Activated CD4-positive, alpha-beta memory T cell treated with anti-CD3 and anti-CD28 coated beads for 36 hours (primary cell): ENCODE measurements around the gene GPR161. TPM values are rescaled to one million over a fixed set of nuclear protein-coding genes. Genes with fewer than 3 reads are reported as not detected.
"Not testable (repeated sequence)": the region's sequence is repeated elsewhere in the genome, so short reads cannot be mapped to it uniquely, and the experiment has no call there.

Experiments
- CTCF ChIA-PET: fragments of 350-600 bp; sonication (Branson Sonifier 250); formaldehyde crosslinking; loops from one replicate; lab custom pipeline; 2021; ENCODE audit warnings: antibody characterized with exemption, inconsistent platforms; lab: Charles Lee
- POLR2A ChIA-PET: fragments of 350-600 bp; sonication (Branson Sonifier 250); formaldehyde crosslinking; loops from one replicate; lab custom pipeline; 2021; ENCODE audit warnings: antibody characterized with exemption; lab: Charles Lee
- DNase-seq: peaks from one replicate; pipeline ENCODE4 v3.0.0-alpha.2; 2020
- H3K27ac Mint-ChIP-seq: one replicate; pipeline ENCODE4 v1.8.0; 2021; ENCODE audit warnings: mixed read lengths
- H3K27me3 Mint-ChIP-seq: one replicate; pipeline ENCODE4 v1.8.0; 2021; ENCODE audit warnings: mixed read lengths
- H3K36me3 Mint-ChIP-seq: one replicate; pipeline ENCODE4 v1.8.0; 2021; ENCODE audit warnings: mixed read lengths
- H3K4me1 Mint-ChIP-seq: one replicate; pipeline ENCODE4 v1.8.0; 2021; ENCODE audit warnings: low read depth, mixed read lengths
- H3K4me3 Mint-ChIP-seq: one replicate; pipeline ENCODE4 v1.8.0; 2021; ENCODE audit warnings: mild to moderate bottlenecking, mixed read lengths
- H3K9me3 Mint-ChIP-seq: one replicate; pipeline ENCODE4 v1.8.0; 2021; ENCODE audit warnings: mixed read lengths
- intact Hi-C: fragments of 100-400 bp; cut with micrococcal nuclease; formaldehyde crosslinking; loops from one replicate; pipeline ENCODE4 v1.15.1; 2023
- total RNA-seq, 2 experiments: library from RNA; stranded (reverse); gene quantifications; one replicate each; pipeline ENCODE4 v1.2.3, GENCODE V29; 2021

Gene GPR161
- total RNA-seq, 2 experiments from 2014 or later: 0.88 to 0.97 TPM

GRCh38 chr1:168082008-168082876 is 54.5 kb downstream of the GPR161 start:
- no peaks in the 10 kb centered on the region for H3K27me3 Mint-ChIP-seq
- CTCF ChIA-PET: interaction anchor here (0.6 to 4.7 kb wide), 72 partner anchors 10 to 555 kb away, joined by 3 to 46 read pairs (median 4); partner anchors contain the start of genes DCAF6, MPC2 and SFT2D2
- intact Hi-C loops: loop anchor here (1.0 to 5.0 kb wide), 4 partner anchors 147 to 481 kb away; no protein-coding TSS in a partner anchor
- DNase-seq: peak; percentile 82
- no peaks in the 10 kb centered on the region for H3K4me1 Mint-ChIP-seq
- POLR2A ChIA-PET: no interaction called here
- H3K4me3 Mint-ChIP-seq: no peak overlapping the region
- H3K36me3 Mint-ChIP-seq: no peaks in the 10 kb centered on the region
- no peak overlapping the region for H3K27ac Mint-ChIP-seq
- no peaks in the 10 kb centered on the region for H3K9me3 Mint-ChIP-seq

- Mint-ChIP-seq H3K36me3 (peaks cover 3% of the 10 kb centered on the region), H3K27me3 (no peaks in the 10 kb centered on the region), H3K4me1 (no peaks in the 10 kb centered on the region), H3K9me3 (no peaks in the 10 kb centered on the region), H3K4me3 (no peak overlapping the region), H3K27ac (no peak overlapping the region)
- ChIA-PET POLR2A (no interaction called here), CTCF (interaction anchor here (0.6 to 4.7 kb wide), 52 partner anchors 9 to 481 kb away, joined by 3 to 46 read pairs (median 5); partner anchors contain the start of genes DCAF6, MPC2 and SFT2D2)
- intact Hi-C loops: loop anchor here (1.0 to 5.0 kb wide), 4 partner anchors 146 to 481 kb away; no protein-coding TSS in a partner anchor
- no peak for DNase-seq
These were observed 55.2 kb downstream of the GPR161 start for GRCh38 chr1:168081373-168082007.

- intact Hi-C loops: loop anchor here (5.0 kb wide), 2 partner anchors 277 to 362 kb away; no protein-coding TSS in a partner anchor
- H3K4me1 Mint-ChIP-seq: no peaks in the 10 kb centered on the region
- H3K4me3 Mint-ChIP-seq: no peak overlapping the region
- no peak for DNase-seq
- H3K36me3 Mint-ChIP-seq: peaks cover 4% of the 10 kb centered on the region
- H3K27ac Mint-ChIP-seq: no peak overlapping the region
- POLR2A ChIA-PET: no interaction called here
- no peaks in the 10 kb centered on the region for H3K27me3 Mint-ChIP-seq
- no peaks in the 10 kb centered on the region for H3K9me3 Mint-ChIP-seq
- CTCF ChIA-PET: interaction anchor here (1.0 kb wide), 1 partner anchor 15 kb away, joined by 3 read pairs; no protein-coding TSS in a partner anchor
These were observed 57.0 kb downstream of the GPR161 start for GRCh38 chr1:168079761-168080160.

- CTCF ChIA-PET: interaction anchor here (1.4 to 3.1 kb wide), 2 partner anchors 13 kb away, joined by 6 to 20 read pairs; no protein-coding TSS in a partner anchor
- intact Hi-C loops: no loop called here
- H3K4me3 Mint-ChIP-seq: no peak overlapping the region
These were observed 67.3 kb downstream of the GPR161 start for GRCh38 chr1:168069384-168069783.

GRCh38 chr1:168065506-168065905 is 71.2 kb downstream of the GPR161 start:
- Mint-ChIP-seq H3K27ac (no peak overlapping the region), H3K4me3 (no peak overlapping the region), H3K9me3 (no peaks in the 10 kb centered on the region), H3K27me3 (no peaks in the 10 kb centered on the region), H3K4me1 (no peaks in the 10 kb centered on the region), H3K36me3 (peaks cover 16% of the 10 kb centered on the region)
- ChIA-PET CTCF (interaction anchor here (2.5 kb wide), 1 partner anchor 17 kb away, joined by 7 read pairs; no protein-coding TSS in a partner anchor), POLR2A (no interaction called here)
- no peak for DNase-seq
- intact Hi-C loops: no loop called here

More at GRCh38 chr1:168069384-168069783, 67.3 kb downstream of the GPR161 start:
- Mint-ChIP-seq H3K4me1 (no peaks in the 10 kb centered on the region), H3K27me3 (no peaks in the 10 kb centered on the region), H3K27ac (no peak overlapping the region), H3K36me3 (peaks cover 22% of the 10 kb centered on the region), H3K9me3 (no peaks in the 10 kb centered on the region)
- DNase-seq: no peak
- POLR2A ChIA-PET: no interaction called here

- no peak overlapping the region for H3K27ac Mint-ChIP-seq
- no peak overlapping the region for H3K4me3 Mint-ChIP-seq
- no peaks in the 10 kb centered on the region for H3K27me3 Mint-ChIP-seq
- ChIA-PET POLR2A (no interaction called here), CTCF (interaction anchor here (2.5 kb wide), 1 partner anchor 18 kb away, joined by 7 read pairs; no protein-coding TSS in a partner anchor)
- no peak for DNase-seq
- H3K36me3 Mint-ChIP-seq: peaks cover 11% of the 10 kb centered on the region
- H3K9me3 Mint-ChIP-seq: no peaks in the 10 kb centered on the region
- intact Hi-C loops: no loop called here
- no peaks in the 10 kb centered on the region for H3K4me1 Mint-ChIP-seq
These were observed 72.5 kb downstream of the GPR161 start for GRCh38 chr1:168064216-168064615.

GRCh38 chr1:168057921-168058320 is 78.8 kb downstream of the GPR161 start:
- no peak for DNase-seq
- H3K27me3 Mint-ChIP-seq: no peaks in the 10 kb centered on the region
- CTCF ChIA-PET: interaction anchor here (2.4 kb wide), 1 partner anchor 24 kb away, joined by 5 read pairs; no protein-coding TSS in a partner anchor
- H3K27ac Mint-ChIP-seq: no peak overlapping the region
- H3K36me3 Mint-ChIP-seq: peaks cover 1% of the 10 kb centered on the region
- no peak overlapping the region for H3K4me3 Mint-ChIP-seq
- intact Hi-C loops: no loop called here
- H3K4me1 Mint-ChIP-seq: no peaks in the 10 kb centered on the region
- H3K9me3 Mint-ChIP-seq: peaks cover 4% of the 10 kb centered on the region
- POLR2A ChIA-PET: no interaction called here

GRCh38 chr1:168057355-168057754 is 79.4 kb downstream of the GPR161 start:
- POLR2A ChIA-PET: no interaction called here
- DNase-seq: no peak
- peaks cover 1% of the 10 kb centered on the region for H3K36me3 Mint-ChIP-seq
- H3K27ac Mint-ChIP-seq: no peak overlapping the region
- intact Hi-C loops: no loop called here
- no peaks in the 10 kb centered on the region for H3K4me1 Mint-ChIP-seq
- H3K9me3 Mint-ChIP-seq: peaks cover 4% of the 10 kb centered on the region
- H3K4me3 Mint-ChIP-seq: no peak overlapping the region
- no peaks in the 10 kb centered on the region for H3K27me3 Mint-ChIP-seq
- CTCF ChIA-PET: interaction anchor here (1.1 to 2.4 kb wide), 2 partner anchors 24 to 88 kb away, joined by 3 to 5 read pairs; no protein-coding TSS in a partner anchor

- H3K9me3 Mint-ChIP-seq, H3K27ac Mint-ChIP-seq, H3K4me3 Mint-ChIP-seq, DNase-seq, intact Hi-C loops, H3K27me3 Mint-ChIP-seq, H3K4me1 Mint-ChIP-seq, H3K36me3 Mint-ChIP-seq, POLR2A ChIA-PET: not testable (repeated sequence)
- CTCF ChIA-PET: interaction anchor here (1.1 to 2.4 kb wide), 2 partner anchors 26 to 89 kb away, joined by 3 to 5 read pairs; no protein-coding TSS in a partner anchor
These were observed 80.6 kb downstream of the GPR161 start for GRCh38 chr1:168056152-168056551.

GRCh38 chr1:168054117-168054516 is 82.6 kb downstream of the GPR161 start:
- Mint-ChIP-seq H3K9me3 (peaks cover 4% of the 10 kb centered on the region), H3K4me1 (no peaks in the 10 kb centered on the region), H3K27ac (no peak overlapping the region), H3K27me3 (no peaks in the 10 kb centered on the region), H3K4me3 (no peak overlapping the region), H3K36me3 (peaks cover 1% of the 10 kb centered on the region)
- ChIA-PET POLR2A (no interaction called here), CTCF (interaction anchor here (0.6 to 1.8 kb wide), 3 partner anchors 28 to 1874 kb away, joined by 3 to 5 read pairs (median 4); no protein-coding TSS in a partner anchor)
- no peak for DNase-seq
- intact Hi-C loops: no loop called here

- DNase-seq: no peak
- Mint-ChIP-seq H3K36me3 (peaks cover 3% of the 10 kb centered on the region), H3K27me3 (no peaks in the 10 kb centered on the region), H3K9me3 (peaks cover 4% of the 10 kb centered on the region), H3K4me1 (no peaks in the 10 kb centered on the region), H3K27ac (no peak overlapping the region), H3K4me3 (no peak overlapping the region)
- ChIA-PET CTCF (interaction anchor here (0.9 to 1.8 kb wide), 2 partner anchors 29 to 31 kb away, joined by 3 to 5 read pairs; no protein-coding TSS in a partner anchor), POLR2A (no interaction called here)
- intact Hi-C loops: no loop called here
These were observed 83.0 kb downstream of the GPR161 start for GRCh38 chr1:168053681-168054080.
